HEK293 (cell line): ENCODE data around the gene TBC1D14.

Experiments used
- KLF8 ChIP-seq: fragments of 450-650 bp; formaldehyde crosslinking; IDR thresholded peaks from 2 replicates; pipeline ENCODE4 v1.5.1; 2016; ENCODE audit warnings: missing biosample characterization, missing genetic modification characterization
- MZF1 ChIP-seq: fragments of 450-650 bp; formaldehyde crosslinking; IDR thresholded peaks from 2 replicates; pipeline ENCODE4 v1.5.1; 2017; ENCODE audit warnings: missing biosample characterization, missing genetic modification characterization, borderline replicate concordance
- TRIM28 ChIP-seq: IDR thresholded peaks from 2 replicates; pipeline ENCODE4 v1.6.1; 2011; ENCODE audit warnings: low read length, control low read depth, borderline replicate concordance
- ZBTB17 ChIP-seq: fragments of 450-650 bp; formaldehyde crosslinking; IDR thresholded peaks from 2 replicates; pipeline ENCODE4 v1.5.1; 2016; ENCODE audit warnings: missing biosample characterization, missing genetic modification characterization
- ZFP3 ChIP-seq: fragments of 450-650 bp; formaldehyde crosslinking; IDR thresholded peaks from 2 replicates; pipeline ENCODE4 v1.5.1; 2016; ENCODE audit warnings: low read depth, missing biosample characterization, missing genetic modification characterization
- ZNF341 ChIP-seq: fragments of 450-650 bp; formaldehyde crosslinking; IDR thresholded peaks from 2 replicates; pipeline ENCODE4; 2016; ENCODE audit warnings: low read depth, missing biosample characterization, missing genetic modification characterization
- ZNF354C ChIP-seq: fragments of 450-650 bp; formaldehyde crosslinking; IDR thresholded peaks from 2 replicates; pipeline ENCODE4 v1.5.1; 2016; ENCODE audit warnings: missing biosample characterization, missing genetic modification characterization, low read depth, borderline replicate concordance
- ZNF394 ChIP-seq: fragments of 450-650 bp; formaldehyde crosslinking; IDR thresholded peaks from 2 replicates; pipeline ENCODE4 v1.5.1; 2016; ENCODE audit warnings: missing biosample characterization, missing genetic modification characterization, mild to moderate bottlenecking, moderate library complexity, borderline replicate concordance
- TF ChIP-seq, protein P1 (sequence below): fragments of 450-650 bp; formaldehyde crosslinking; IDR thresholded peaks from 2 replicates; pipeline ENCODE4 v1.5.1; 2016; ENCODE audit warnings: missing biosample characterization, missing genetic modification characterization
- TF ChIP-seq, protein P2 (sequence below): fragments of 450-650 bp; formaldehyde crosslinking; IDR thresholded peaks from 2 replicates; pipeline ENCODE4 v1.5.1; 2016; ENCODE audit warnings: missing biosample characterization, missing genetic modification characterization
- TF ChIP-seq, protein P3 (sequence below): fragments of 450-650 bp; formaldehyde crosslinking; IDR thresholded peaks from 2 replicates; pipeline ENCODE4 v1.5.1; 2016; ENCODE audit warnings: missing biosample characterization, missing genetic modification characterization
- TF ChIP-seq, protein P4 (sequence below): fragments of 450-650 bp; formaldehyde crosslinking; IDR thresholded peaks from 2 replicates; pipeline ENCODE4 v1.5.1; 2016; ENCODE audit warnings: missing biosample characterization, missing genetic modification characterization
- TF ChIP-seq, protein P5 (sequence below): fragments of 450-650 bp; formaldehyde crosslinking; IDR thresholded peaks from 2 replicates; pipeline ENCODE4 v1.5.1; 2016; ENCODE audit warnings: missing biosample characterization, missing genetic modification characterization, borderline replicate concordance
- TF ChIP-seq, protein P6 (sequence below): fragments of 450-650 bp; formaldehyde crosslinking; IDR thresholded peaks from 2 replicates; pipeline ENCODE4 v1.5.1; 2016; ENCODE audit warnings: missing biosample characterization, missing genetic modification characterization

DNA sequence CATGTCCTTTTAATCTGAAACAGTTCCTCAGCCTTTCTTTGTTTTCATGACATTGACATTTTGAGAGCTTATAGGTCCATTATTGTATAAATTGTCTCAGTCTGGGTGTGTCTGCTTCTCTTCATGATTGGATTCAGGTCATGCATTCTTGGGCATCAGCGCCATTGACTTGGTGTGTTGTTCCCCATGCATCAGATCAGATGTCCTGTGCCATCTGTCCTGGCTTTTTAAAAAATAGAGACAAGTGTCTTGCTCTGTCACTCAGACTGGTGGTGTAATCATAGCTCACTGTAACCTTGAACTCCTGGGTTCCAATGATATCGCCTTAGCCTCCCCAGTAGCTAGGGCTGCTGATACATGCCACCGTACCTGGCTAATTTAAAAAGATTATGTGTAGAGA lies 55.7 kb downstream of the TBC1D14 start:
- TF ChIP-seq, protein P1, sequence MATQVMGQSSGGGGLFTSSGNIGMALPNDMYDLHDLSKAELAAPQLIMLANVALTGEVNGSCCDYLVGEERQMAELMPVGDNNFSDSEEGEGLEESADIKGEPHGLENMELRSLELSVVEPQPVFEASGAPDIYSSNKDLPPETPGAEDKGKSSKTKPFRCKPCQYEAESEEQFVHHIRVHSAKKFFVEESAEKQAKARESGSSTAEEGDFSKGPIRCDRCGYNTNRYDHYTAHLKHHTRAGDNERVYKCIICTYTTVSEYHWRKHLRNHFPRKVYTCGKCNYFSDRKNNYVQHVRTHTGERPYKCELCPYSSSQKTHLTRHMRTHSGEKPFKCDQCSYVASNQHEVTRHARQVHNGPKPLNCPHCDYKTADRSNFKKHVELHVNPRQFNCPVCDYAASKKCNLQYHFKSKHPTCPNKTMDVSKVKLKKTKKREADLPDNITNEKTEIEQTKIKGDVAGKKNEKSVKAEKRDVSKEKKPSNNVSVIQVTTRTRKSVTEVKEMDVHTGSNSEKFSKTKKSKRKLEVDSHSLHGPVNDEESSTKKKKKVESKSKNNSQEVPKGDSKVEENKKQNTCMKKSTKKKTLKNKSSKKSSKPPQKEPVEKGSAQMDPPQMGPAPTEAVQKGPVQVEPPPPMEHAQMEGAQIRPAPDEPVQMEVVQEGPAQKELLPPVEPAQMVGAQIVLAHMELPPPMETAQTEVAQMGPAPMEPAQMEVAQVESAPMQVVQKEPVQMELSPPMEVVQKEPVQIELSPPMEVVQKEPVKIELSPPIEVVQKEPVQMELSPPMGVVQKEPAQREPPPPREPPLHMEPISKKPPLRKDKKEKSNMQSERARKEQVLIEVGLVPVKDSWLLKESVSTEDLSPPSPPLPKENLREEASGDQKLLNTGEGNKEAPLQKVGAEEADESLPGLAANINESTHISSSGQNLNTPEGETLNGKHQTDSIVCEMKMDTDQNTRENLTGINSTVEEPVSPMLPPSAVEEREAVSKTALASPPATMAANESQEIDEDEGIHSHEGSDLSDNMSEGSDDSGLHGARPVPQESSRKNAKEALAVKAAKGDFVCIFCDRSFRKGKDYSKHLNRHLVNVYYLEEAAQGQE (tag by site-specific recombination), result no peak
- TF ChIP-seq, protein P2, sequence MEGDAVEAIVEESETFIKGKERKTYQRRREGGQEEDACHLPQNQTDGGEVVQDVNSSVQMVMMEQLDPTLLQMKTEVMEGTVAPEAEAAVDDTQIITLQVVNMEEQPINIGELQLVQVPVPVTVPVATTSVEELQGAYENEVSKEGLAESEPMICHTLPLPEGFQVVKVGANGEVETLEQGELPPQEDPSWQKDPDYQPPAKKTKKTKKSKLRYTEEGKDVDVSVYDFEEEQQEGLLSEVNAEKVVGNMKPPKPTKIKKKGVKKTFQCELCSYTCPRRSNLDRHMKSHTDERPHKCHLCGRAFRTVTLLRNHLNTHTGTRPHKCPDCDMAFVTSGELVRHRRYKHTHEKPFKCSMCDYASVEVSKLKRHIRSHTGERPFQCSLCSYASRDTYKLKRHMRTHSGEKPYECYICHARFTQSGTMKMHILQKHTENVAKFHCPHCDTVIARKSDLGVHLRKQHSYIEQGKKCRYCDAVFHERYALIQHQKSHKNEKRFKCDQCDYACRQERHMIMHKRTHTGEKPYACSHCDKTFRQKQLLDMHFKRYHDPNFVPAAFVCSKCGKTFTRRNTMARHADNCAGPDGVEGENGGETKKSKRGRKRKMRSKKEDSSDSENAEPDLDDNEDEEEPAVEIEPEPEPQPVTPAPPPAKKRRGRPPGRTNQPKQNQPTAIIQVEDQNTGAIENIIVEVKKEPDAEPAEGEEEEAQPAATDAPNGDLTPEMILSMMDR (tag by site-specific recombination), result no peak
- TF ChIP-seq, protein P3, sequence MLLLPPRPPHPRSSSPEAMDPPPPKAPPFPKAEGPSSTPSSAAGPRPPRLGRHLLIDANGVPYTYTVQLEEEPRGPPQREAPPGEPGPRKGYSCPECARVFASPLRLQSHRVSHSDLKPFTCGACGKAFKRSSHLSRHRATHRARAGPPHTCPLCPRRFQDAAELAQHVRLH (tag by site-specific recombination), result no peak
- no peak for TF ChIP-seq ZBTB17
- TF ChIP-seq, protein P4, sequence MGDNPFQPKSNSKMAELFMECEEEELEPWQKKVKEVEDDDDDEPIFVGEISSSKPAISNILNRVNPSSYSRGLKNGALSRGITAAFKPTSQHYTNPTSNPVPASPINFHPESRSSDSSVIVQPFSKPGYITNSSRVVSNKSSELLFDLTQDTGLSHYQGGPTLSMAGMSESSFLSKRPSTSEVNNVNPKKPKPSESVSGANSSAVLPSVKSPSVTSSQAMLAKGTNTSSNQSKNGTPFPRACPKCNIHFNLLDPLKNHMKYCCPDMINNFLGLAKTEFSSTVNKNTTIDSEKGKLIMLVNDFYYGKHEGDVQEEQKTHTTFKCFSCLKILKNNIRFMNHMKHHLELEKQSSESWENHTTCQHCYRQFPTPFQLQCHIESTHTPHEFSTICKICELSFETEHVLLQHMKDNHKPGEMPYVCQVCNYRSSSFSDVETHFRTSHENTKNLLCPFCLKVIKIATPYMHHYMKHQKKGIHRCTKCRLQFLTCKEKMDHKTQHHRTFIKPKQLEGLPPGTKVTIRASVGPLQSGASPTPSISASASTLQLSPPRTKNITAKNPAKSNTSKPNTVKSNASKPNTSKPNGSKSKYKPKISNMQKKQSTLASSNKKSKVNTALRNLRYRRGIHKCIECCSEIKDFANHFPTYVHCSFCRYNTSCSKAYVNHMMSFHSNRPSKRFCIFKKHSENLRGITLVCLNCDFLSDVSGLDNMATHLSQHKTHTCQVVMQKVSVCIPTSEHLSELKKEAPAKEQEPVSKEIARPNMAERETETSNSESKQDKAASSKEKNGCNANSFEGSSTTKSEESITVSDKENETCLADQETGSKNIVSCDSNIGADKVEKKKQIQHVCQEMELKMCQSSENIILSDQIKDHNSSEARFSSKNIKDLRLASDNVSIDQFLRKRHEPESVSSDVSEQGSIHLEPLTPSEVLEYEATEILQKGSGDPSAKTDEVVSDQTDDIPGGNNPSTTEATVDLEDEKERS (tag by site-specific recombination), result no peak
- no peak for TF ChIP-seq ZNF341 (tag by site-specific recombination)
- TF ChIP-seq, protein P5, sequence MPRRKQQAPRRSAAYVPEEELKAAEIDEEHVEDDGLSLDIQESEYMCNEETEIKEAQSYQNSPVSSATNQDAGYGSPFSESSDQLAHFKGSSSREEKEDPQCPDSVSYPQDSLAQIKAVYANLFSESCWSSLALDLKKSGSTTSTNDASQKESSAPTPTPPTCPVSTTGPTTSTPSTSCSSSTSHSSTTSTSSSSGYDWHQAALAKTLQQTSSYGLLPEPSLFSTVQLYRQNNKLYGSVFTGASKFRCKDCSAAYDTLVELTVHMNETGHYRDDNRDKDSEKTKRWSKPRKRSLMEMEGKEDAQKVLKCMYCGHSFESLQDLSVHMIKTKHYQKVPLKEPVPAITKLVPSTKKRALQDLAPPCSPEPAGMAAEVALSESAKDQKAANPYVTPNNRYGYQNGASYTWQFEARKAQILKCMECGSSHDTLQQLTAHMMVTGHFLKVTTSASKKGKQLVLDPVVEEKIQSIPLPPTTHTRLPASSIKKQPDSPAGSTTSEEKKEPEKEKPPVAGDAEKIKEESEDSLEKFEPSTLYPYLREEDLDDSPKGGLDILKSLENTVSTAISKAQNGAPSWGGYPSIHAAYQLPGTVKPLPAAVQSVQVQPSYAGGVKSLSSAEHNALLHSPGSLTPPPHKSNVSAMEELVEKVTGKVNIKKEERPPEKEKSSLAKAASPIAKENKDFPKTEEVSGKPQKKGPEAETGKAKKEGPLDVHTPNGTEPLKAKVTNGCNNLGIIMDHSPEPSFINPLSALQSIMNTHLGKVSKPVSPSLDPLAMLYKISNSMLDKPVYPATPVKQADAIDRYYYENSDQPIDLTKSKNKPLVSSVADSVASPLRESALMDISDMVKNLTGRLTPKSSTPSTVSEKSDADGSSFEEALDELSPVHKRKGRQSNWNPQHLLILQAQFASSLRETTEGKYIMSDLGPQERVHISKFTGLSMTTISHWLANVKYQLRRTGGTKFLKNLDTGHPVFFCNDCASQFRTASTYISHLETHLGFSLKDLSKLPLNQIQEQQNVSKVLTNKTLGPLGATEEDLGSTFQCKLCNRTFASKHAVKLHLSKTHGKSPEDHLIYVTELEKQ, result no peak
- no peak for TF ChIP-seq KLF8
- no peak for TF ChIP-seq ZNF394
- no peak for TF ChIP-seq MZF1 (tag by site-specific recombination)
- no peak for TF ChIP-seq TRIM28
- TF ChIP-seq ZFP3, result no peak
- TF ChIP-seq, protein P6, sequence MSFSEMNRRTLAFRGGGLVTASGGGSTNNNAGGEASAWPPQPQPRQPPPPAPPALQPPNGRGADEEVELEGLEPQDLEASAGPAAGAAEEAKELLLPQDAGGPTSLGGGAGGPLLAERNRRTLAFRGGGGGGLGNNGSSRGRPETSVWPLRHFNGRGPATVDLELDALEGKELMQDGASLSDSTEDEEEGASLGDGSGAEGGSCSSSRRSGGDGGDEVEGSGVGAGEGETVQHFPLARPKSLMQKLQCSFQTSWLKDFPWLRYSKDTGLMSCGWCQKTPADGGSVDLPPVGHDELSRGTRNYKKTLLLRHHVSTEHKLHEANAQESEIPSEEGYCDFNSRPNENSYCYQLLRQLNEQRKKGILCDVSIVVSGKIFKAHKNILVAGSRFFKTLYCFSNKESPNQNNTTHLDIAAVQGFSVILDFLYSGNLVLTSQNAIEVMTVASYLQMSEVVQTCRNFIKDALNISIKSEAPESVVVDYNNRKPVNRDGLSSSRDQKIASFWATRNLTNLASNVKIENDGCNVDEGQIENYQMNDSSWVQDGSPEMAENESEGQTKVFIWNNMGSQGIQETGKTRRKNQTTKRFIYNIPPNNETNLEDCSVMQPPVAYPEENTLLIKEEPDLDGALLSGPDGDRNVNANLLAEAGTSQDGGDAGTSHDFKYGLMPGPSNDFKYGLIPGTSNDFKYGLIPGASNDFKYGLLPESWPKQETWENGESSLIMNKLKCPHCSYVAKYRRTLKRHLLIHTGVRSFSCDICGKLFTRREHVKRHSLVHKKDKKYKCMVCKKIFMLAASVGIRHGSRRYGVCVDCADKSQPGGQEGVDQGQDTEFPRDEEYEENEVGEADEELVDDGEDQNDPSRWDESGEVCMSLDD (tag by site-specific recombination), result no peak
- TF ChIP-seq ZNF354C, result no peak
